GM21381 (cell line): ENCODE measurements around the gene CPEB2.
"Not testable (repeated sequence)": the region's sequence is repeated elsewhere in the genome, so short reads cannot be mapped to it uniquely, and the experiment has no call there.

Experiments
- ATAC-seq: cut with Tn5 transposase; IDR thresholded peaks from one replicate; pipeline ENCODE4 v1.9.1; 2021; ENCODE audit warnings: mild to moderate bottlenecking, moderate library complexity; ENCODE audit not compliant: unreplicated experiment

Gene CPEB2

DNA sequence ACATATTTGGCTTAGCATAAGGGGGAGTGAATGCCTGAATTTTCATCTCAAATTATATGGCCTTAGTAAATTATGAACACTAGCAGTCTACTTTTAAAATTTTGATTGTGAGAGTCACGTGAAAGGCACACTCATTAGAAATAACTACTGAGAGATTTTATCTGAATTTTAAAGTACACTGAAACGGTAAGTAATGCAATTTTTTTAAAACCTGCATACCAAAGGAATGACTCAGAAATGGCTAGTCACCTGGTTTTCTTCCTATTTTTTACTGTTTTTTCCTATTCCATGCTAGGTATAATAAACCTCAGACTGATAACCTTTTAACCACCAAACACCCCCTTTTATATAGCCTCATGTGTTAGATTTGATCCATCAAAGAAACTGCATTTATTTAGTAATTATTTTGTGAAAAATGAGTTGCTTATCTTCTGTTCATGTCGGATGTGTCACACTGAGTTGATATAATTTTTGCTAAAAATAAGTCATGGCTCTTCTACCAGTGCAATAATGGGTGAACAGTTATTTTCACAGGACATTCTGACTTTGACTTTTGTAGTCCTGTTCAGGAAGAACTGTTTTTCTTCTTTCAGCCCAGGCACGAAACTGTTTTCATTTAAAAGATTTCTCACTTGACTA is 40.4 kb downstream of the CPEB2 start:
- no peak for ATAC-seq

DNA sequence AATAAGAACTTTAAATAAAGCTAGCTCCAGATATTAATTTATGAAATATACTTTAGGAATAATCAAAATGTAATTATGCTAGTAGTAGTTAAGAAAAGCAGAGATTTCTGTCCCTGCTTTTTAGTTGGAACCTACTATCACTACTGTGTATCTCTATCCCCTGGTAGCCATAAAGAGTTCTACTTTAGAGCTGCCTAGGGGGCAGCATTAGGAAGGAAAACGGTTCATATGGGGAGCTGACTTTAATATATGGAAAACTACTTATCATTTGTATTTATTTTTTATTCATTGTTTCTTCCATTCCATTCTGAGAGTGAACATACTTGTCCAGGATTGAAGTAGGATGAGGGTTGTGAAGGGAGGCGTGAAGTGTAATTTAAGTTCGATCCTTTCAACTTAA is 40.9 kb downstream of the CPEB2 start:
- no peak for ATAC-seq

DNA sequence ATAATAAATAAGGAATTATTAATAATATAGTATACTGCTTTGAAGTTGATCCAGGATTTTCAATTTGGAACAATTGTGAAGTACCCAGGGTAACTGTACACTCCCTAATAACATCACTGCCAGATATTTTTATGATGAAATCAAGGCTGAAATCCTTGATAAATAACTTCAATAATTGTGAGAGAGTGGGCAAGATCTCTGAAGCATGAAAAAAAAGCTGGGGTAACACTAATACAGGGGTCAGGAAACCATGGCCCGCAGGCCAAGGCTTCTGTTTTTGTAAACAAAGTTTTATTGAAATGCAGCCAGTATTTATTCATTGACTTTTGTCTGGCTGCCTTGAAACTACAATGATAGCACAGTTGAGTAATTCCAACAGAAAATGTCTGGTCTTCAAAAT is 41.6 kb downstream of the CPEB2 start:
- ATAC-seq, result no peak

DNA sequence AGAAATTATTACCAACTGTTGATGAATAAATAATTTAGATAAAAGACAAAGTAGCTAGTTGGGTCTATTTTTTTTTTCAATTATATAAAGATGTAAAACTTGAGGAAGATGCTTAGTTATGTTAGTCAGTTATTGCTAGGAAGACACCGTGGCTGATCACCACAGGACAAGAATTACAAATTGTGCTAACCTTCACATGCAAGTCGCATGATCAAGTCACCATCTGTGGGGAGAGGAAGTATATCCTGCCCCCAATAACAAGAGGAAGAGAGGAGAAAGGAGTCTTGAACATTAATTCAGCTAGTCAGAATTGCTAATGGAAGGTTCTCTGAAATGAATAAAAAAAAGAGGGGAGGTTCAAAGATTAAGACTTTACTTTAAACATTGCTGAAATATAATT is 52.3 kb downstream of the CPEB2 start:
- no peak for ATAC-seq

DNA sequence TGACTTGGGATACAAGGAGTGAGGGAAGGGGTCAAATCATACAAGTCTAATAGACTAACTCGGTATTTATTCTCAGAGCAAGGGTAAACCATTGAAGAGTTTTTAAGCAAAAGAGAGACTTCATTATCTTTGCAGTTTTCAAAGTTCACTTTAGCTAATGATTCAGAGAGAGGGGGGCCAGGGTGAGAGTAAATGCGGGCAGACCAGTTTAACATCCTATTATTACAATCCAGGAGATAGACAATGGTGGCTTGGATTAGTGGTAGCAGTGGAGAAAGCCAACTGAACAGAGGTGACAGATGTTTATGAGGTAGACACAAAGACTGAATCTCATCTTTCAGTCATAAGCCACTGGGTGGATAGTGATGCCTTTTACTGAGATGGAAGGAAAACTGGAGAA is 57.9 kb downstream of the CPEB2 start:
- no peak for ATAC-seq

DNA sequence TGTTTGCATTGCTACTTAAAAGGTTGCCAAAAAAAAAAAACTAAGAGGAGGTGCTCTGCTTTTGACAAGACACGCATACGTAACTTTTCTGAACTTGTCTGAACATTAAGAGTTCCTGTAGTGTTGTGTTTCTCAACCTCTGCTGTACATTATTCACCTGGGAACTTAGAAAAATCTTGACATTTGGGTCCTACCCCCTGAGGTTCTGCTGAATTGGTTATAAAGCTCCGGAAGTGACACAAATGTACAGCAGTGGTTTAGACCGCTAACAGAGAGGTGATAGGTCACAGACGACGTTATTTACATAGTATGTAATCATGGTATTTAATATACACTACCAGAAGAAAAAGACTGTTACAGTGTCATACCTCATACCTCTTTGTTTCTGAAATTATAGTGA is 61.1 kb downstream of the CPEB2 start:
- ATAC-seq, result no peak

DNA sequence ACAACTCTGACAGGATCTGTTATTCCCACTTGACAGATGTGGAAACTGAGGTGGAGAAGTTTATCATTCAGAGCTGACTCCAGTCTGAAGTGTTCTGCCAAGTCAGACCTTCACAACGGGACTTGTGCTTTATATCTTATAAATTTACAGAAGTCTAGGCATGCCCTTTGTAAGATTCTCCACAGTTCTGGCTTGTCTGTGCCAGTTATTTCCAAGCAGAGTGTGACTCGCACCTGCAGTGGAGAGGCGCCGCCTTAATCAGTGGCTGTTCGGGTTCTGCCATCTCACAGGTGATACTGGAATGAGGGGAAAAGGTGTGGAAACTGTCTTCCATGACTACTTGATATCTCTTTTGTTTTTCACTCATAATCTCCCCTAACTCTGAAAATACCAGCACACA is 63.2 kb downstream of the CPEB2 start:
- no peak for ATAC-seq

DNA sequence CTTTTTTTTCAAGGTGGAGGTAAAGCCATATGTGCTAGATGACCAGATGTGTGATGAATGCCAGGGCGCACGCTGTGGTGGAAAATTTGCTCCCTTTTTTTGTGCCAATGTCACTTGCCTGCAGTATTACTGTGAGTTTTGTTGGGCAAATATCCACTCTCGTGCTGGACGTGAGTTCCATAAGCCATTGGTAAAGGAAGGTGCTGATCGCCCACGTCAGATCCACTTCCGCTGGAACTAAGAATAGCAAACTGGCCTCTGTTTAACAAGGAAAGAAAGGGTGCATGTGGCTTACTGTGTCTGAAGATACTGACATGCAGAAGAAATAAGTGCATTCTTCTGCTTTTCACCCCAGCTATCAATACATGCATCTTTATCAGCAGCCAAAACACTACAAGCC is 63.9 kb downstream of the CPEB2 start:
- ATAC-seq, result no peak

DNA sequence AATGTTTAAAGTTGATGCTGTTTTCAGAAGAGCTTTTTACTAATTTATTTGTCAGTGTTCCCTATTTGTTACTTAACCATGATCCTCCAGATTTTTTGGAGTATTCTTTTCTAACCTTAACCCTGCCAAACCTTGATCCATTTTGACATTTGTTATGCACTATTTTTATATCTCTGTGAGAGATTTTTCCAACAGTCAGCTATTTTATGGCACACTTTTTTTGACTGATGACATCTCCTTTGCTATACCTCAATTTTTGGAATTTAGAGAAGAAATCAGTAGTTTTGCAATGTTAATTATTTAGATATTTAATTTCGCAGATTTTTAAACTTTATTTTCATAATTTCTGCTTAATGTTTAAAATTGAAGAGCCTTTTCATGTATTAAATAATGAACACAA is 66.0 kb downstream of the CPEB2 start:
- ATAC-seq, result no peak

DNA sequence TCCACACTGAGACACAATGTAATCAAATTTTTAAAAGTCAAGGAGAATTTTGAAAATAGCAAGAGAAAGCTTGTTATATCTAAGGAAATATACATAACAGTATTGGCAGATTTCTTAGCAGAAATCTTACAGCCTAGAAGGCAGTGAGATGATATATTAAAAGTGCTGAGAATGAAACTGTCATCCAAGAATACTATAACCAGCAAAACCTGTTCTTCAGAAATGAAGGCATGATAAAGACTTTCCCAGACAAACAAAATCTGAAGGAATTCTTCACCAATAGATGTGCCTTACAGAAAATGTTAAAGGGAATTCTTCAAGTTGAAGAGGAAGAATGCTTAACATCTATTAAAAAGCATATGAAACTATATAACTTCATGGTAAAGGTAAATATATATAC is 73.6 kb downstream of the CPEB2 start:
- ATAC-seq, result no peak

DNA sequence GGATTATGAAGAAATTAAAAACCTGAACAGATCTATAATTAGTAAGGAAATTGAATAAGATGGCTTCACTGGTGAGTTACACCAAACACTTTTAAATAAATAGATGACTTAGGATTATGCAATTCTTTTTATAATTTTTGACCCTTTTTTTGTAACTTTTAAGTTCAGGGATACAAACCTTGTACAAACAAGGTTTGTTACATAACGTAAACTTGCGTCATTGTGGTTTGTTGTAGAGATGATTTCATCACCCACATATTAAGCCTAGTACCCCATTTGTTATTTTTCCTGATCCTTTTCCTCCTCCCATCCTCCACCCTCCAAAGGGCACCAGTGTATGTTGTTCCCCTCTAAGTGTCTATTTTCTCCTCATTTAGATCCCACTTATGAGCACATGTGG is 75.7 kb downstream of the CPEB2 start:
- ATAC-seq, result no peak

DNA sequence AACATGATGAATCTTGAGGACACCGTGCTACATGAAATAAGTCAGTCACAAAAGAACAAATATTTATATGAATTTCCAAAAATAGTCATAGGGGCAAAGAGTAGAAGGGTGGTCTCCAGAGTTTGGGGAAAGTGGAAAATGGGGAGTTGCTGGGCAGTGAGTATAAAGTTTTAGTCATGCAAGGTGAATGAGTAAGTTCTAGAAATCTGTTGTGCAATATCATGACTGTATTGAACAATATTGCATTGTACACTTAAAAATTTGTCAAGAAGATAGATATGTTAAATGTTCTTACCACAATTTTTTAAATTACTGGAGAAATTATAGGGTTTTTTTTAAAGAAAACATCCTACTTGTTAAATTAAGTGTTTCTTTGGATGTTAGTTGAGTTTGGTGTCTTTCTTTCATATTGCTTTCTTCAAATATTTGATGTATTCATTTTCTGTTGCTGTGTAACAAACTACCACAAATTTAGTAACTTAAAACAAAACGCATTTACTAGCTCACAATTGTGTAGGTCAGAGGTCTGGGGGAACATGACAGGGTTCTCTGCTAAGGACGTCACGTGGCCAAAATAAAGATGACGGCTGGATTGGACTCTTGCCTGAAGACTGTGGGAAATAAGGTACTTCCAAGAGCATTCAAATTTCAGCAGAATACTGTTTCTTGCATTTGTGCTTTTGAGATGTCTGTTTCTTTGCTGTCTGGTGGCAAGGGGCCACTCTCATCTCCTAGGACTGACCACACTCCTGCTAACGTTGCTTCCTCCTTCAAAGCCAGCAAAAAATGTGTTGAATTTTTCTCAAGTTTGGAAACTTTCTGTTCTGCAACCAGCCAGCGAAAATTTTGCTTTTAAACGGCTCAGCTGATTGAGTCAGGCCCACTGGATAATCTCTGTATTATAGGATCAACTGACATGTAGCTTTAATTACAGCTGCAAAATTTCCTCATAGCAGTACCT is 76.7 kb downstream of the CPEB2 start:
- ATAC-seq, result no peak

DNA sequence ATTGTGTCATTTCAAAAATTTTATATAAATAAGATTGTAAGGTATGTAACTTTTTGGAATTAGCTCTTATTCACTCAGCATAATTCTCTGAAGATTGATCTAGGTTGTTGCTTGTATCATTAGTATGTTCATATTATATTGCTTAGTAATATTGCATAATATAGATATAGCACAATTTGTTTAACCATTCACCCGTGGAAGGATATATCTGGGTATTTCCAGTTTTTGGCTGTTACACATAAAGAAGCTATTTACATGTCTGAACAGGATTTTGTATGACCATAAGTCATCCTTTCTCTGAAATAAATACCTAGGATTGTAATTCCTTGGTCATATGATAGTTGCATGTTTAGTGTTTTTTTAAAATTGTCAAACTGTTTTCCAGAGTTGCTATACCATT is 82.5 kb downstream of the CPEB2 start:
- ATAC-seq, result no peak

DNA sequence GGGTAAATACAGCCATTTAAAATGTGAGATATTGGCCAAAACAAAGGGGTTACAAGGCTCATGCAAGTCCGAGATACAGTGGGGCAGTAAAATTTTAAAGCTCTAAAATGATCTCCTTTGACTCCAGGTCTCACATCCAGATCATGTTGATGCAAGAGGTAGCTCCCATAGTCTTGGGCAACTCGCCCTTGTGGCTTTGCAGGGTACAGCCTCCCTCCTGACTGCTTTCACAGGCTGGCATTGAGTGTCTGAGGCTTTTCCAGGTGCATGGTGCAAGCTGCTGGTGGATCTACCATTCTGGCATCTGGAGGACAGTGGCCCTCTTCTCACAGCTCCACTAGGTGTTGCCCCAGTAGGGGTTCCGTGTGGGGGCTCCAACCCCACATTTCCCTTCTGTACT is 83.5 kb downstream of the CPEB2 start:
- ATAC-seq, result not testable (repeated sequence)

DNA sequence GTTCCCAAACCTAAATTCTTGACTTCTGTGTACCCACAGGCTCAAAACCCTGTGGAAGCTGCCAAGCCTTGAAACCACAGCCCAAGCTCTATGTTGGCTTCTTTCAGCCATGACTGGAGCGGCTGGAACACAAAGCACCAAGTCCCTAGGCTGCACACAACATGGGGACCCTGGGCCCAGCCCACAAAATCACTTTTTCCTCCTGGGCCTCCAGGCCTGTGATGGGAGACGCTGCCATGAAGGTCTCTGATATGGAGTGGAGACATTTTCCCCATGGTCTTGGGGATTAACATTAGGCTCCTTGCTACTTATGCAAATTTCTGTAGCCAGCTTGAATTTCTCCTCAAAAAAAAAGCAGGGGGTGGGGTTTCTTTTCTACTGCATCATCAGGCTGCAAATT is 84.0 kb downstream of the CPEB2 start:
- ATAC-seq, result not testable (repeated sequence)

DNA sequence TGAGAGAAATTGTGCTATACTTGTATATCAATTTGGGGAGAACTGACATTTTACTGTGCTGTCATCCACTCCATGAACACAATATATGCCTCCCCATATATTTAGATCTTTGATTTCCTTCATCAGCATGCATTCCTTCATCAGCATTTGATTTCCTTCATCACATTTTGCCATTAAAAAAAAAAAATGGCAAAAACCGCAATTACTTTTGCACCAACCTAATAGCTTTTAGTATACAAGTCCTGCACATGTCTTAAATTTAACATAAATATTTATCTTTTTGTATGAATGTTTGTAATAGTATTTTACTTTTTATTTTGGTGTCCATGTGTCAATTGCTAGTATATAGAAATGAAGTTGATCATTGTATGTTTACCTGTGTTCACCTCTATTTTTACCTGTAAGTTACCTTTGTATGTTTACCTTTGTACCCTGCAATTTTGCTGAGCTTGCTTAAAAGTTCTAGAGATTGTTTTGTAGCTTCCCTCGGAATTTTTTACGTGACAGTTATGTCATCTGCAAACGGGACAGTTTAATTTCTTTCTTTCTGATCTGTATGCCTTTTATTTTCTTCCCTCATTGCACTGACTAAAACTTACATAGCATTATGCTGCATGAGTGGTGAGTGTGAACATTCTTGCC is 86.2 kb downstream of the CPEB2 start:
- ATAC-seq, result no peak

DNA sequence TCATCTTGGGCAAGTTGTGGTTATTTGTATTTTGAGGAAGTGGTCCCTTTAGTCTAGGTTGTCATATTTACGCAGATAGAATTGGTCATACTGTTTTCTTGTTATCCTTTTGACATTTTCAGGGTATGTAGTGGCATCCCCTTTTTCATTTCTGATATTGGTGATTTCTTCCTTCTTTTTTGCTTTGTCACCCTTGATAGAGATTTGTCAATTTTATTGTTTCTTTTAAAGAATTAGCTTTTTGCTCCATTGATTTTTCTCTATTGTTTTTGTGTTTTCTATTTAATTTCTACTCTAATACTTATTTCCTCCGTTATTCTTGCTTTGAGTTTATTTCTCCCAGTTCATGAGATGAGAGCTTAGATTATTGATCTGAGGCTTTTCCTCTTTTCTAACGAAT is 87.7 kb downstream of the CPEB2 start:
- ATAC-seq, result no peak

DNA sequence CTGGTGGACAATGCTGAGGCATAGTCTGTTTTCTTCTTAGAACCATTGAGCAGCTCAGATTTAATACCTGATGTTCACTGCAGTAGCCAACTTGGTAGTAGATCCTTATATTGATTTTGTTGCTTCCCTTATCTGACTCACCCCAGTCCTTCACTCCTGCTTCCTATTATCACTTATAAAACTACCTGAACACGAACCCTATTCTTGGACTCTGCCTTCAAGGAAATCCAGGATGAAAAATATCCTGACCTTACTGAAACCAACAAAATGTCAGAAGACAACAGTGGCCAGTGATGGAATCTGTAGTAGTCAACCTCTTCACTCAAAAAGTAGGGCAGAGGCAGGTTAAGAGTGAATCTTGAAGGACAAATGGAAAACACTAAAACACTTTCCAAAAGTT is 98.1 kb downstream of the CPEB2 start:
- ATAC-seq, result no peak

DNA sequence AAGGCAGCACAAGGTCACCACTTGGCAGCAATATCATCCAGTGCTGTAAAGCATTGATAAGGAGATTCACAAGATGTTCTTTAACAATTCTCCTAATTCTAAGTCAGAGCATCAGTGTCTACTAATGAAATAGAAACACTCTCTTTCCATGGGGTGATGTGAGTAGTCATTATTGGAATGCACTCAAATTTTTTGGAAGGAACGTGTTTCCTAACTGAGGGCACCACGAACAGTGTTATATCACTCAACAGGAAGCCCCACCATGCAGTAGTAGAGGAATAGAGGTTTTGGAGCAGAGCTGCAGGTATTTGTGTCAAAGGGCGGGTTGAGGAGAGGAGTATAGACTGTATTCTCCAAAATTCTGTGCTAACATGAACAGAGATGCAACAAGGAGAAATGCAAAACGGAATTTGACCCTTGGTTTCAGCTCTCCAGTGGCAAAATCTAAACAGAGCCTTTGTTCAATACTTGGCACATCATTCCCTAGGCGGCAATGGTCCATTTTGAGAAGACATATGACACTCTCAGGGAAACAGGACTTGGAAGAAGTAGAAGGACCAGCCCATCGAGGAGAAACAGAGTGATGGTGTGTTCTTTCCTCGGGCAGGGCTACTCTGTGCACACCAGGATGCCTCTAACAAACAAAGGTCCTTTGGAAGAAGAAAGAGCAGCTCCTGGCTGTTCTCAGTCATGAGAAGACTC is 98.9 kb downstream of the CPEB2 start:
- no peak for ATAC-seq

DNA sequence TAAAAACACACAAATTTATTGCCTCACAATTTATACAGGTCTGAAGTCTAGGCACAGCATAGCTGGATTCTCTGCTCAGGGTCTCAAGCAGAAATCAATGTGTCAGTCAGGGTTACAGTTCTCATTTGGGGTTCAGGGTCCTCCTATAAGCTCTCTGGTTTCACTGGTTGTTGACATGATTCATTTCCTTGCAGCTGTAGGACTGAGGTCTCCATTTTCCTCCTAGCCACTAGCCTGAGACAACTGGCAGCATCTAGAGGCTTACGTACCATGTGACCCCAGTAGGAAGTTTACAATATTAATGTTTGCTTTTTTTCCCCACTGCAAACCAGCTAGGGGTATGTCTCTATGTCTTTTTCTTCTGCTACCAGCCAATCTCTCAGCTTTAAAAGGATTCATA is 102.5 kb downstream of the CPEB2 start:
- no peak for ATAC-seq

DNA sequence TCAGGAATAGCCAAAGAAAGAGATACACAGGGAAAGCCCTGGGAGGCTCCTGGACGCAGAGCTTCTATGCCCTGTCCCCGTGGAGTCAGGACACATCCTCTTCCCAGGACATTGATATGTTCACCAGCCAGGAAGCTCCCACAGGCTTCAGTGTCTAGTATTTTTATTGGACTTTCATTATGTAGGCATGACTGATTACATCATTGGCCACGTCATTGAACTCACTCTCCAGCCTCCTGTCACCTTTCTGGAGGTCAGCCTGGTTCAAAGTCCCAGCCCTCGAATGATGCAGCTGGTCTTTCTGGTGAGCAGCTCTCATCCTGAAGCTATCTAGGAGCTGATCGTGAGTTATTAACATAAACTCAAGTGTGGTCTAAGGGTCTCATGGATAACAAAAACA is 104.1 kb downstream of the CPEB2 start:
- ATAC-seq, result no peak
